ENCODE results near the gene ADK. TPM values are rescaled to one million over a fixed set of nuclear protein-coding genes. Genes with fewer than 3 reads are reported as not detected.

The ADK gene
- total and polyA plus RNA-seq, 2 experiments from 2014 or later: 46.7 to 53.7 TPM

DNA sequence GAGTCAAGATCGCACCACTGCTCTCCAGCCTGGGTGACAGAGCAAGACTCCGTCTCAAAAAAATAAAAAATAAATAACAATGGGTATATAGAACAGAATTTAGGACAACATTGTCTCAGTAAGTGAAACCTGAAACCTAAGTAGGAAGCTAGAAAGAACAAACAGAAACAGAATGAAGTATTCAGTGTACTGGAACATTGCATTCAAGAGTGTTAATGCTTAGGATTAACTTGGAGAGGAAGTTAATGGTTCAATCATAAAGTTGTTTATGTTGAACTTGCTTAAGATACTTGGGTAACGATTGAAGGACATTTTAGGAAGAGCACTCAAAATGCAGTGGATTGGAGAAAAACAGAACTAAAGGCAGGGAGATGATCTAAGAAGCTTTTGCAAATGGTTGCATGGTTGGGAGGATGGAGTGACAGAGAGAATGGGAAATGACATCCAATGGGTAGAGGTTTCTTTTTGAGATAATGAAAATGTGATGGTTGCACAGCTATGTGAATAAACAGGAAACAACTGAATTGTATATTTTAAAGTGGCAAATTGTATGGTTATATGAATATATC is 233.7 kb downstream of the ADK start:
- no peaks in the 10 kb centered on the region for H3K4me1 ChIP-seq (ENCODE audit: insufficient read depth)
- no peaks in the 10 kb centered on the region for H3K27me3 ChIP-seq
- H3K36me3 ChIP-seq (replicated peaks; ENCODE audit: insufficient read depth, low read depth): no peaks in the 10 kb centered on the region
- no peaks in the 10 kb centered on the region for H3K9me3 ChIP-seq (ENCODE audit: low read depth)
- no peak overlapping the region for H3K27ac ChIP-seq
- TF ChIP-seq EZH2 (IDR thresholded peaks at IDR 0.05; ENCODE audit: borderline replicate concordance) (no peak), EZH2phosphoT487 (IDR thresholded peaks at IDR 0.05; ENCODE audit: low read depth, severe bottlenecking, unreplicated experiment) (no peak)
- TF ChIP-seq, protein P1, sequence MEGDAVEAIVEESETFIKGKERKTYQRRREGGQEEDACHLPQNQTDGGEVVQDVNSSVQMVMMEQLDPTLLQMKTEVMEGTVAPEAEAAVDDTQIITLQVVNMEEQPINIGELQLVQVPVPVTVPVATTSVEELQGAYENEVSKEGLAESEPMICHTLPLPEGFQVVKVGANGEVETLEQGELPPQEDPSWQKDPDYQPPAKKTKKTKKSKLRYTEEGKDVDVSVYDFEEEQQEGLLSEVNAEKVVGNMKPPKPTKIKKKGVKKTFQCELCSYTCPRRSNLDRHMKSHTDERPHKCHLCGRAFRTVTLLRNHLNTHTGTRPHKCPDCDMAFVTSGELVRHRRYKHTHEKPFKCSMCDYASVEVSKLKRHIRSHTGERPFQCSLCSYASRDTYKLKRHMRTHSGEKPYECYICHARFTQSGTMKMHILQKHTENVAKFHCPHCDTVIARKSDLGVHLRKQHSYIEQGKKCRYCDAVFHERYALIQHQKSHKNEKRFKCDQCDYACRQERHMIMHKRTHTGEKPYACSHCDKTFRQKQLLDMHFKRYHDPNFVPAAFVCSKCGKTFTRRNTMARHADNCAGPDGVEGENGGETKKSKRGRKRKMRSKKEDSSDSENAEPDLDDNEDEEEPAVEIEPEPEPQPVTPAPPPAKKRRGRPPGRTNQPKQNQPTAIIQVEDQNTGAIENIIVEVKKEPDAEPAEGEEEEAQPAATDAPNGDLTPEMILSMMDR (IDR thresholded peaks at IDR 0.05; ENCODE audit: poor library complexity): no peak
- H4K20me1 ChIP-seq (ENCODE audit: insufficient read depth, poor library complexity, severe bottlenecking): peaks cover 2% of the 10 kb centered on the region
- 83% methylated on average over 3 of the region's 3 CpGs for WGBS (ENCODE audit: low lambda C conversion rate, missing lambda C conversion rate)
- H3K4me3 ChIP-seq: no peak overlapping the region
- no peak overlapping the region for H2AFZ ChIP-seq
- DNase-seq (ENCODE audit: low spot score): no peak
- no peak overlapping the region for H3K4me2 ChIP-seq
- no peaks in the 10 kb centered on the region for H3K79me2 ChIP-seq
- H3K9me2 ChIP-seq (replicated peaks; ENCODE audit: insufficient read depth): no peaks in the 10 kb centered on the region

DNA sequence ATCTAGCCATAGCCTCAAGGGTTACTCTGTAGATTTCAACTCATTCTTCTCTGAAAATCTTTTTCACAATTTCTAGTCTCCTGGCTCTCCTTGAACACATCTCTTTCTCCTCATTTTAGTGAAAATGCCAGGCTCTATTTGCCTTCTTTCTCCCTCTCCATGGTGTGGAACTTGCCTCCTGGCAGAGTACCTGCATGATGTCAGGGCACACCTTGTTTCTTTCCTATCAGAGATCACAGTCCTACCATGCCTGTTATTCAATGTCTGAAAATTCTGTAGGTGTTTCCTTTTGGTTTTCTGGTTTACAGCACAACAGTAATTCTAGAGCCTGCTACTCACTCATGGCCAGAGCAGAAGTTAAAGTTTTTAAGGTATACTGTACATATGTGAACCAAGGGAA is 237.8 kb downstream of the ADK start:
- H2AFZ ChIP-seq: no peak overlapping the region
- no peaks in the 10 kb centered on the region for H3K9me3 ChIP-seq (ENCODE audit: low read depth)
- no peak overlapping the region for H3K4me3 ChIP-seq
- no peaks in the 10 kb centered on the region for H4K20me1 ChIP-seq (ENCODE audit: insufficient read depth, poor library complexity, severe bottlenecking)
- no peaks in the 10 kb centered on the region for H3K36me3 ChIP-seq (replicated peaks; ENCODE audit: insufficient read depth, low read depth)
- no peaks in the 10 kb centered on the region for H3K4me1 ChIP-seq (ENCODE audit: insufficient read depth)
- no peak overlapping the region for H3K4me2 ChIP-seq
- no peaks in the 10 kb centered on the region for H3K27me3 ChIP-seq
- no peaks in the 10 kb centered on the region for H3K79me2 ChIP-seq
- no peaks in the 10 kb centered on the region for H3K9me2 ChIP-seq (replicated peaks; ENCODE audit: insufficient read depth)
- no peak for DNase-seq (ENCODE audit: low spot score)
- TF ChIP-seq EZH2 (IDR thresholded peaks at IDR 0.05; ENCODE audit: borderline replicate concordance): no peak
- TF ChIP-seq, protein P1 (IDR thresholded peaks at IDR 0.05; ENCODE audit: poor library complexity): no peak
- TF ChIP-seq EZH2phosphoT487 (IDR thresholded peaks at IDR 0.05; ENCODE audit: low read depth, severe bottlenecking, unreplicated experiment): no peak
- H3K27ac ChIP-seq: no peak overlapping the region

- no peaks in the 10 kb centered on the region for H4K20me1 ChIP-seq (ENCODE audit: insufficient read depth, poor library complexity, severe bottlenecking)
- TF ChIP-seq, protein P1 (IDR thresholded peaks at IDR 0.05; ENCODE audit: poor library complexity): no peak
- TF ChIP-seq EZH2 (IDR thresholded peaks at IDR 0.05; ENCODE audit: borderline replicate concordance): no peak
- no peak for TF ChIP-seq EZH2phosphoT487 (IDR thresholded peaks at IDR 0.05; ENCODE audit: low read depth, severe bottlenecking, unreplicated experiment)
- DNase-seq (ENCODE audit: low spot score): no peak
- H3K36me3 ChIP-seq (replicated peaks; ENCODE audit: insufficient read depth, low read depth): no peaks in the 10 kb centered on the region
- no peaks in the 10 kb centered on the region for H3K4me1 ChIP-seq (ENCODE audit: insufficient read depth)
- no peaks in the 10 kb centered on the region for H3K79me2 ChIP-seq
- no peaks in the 10 kb centered on the region for H3K9me2 ChIP-seq (replicated peaks; ENCODE audit: insufficient read depth)
- H3K27me3 ChIP-seq: no peaks in the 10 kb centered on the region
- no peak overlapping the region for H3K4me3 ChIP-seq
- no peak overlapping the region for H2AFZ ChIP-seq
- 89% methylated on average over 1 of the region's 1 CpG for WGBS (ENCODE audit: low lambda C conversion rate, missing lambda C conversion rate)
- no peak overlapping the region for H3K27ac ChIP-seq
- H3K4me2 ChIP-seq: no peak overlapping the region
- H3K9me3 ChIP-seq (ENCODE audit: low read depth): no peaks in the 10 kb centered on the region
These were observed 240.8 kb downstream of the ADK start for GRCh38 chr10:74391786-74392185.
